ENCODE results near the gene HLX.

DNA sequence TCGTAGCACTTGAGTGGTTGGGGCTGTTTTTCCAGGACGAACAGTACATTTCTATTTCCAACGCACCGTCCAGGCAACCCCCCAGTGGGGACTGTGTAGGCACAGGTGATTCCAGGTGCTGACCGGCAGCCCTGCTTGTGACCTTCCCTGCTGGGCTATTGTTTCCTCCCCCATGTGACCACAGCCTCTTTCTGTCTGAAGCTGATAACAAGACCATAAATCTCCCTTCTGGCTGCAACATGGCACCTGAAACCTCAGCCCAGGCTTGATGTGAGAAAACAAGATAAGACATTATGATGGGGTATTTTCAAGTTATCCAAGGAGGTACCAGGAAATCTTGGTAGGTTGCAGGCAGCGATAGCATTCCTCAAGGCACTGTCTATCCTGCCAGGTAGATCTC is 48.2 kb downstream of the HLX start:
- TF ChIP-seq, protein P1, sequence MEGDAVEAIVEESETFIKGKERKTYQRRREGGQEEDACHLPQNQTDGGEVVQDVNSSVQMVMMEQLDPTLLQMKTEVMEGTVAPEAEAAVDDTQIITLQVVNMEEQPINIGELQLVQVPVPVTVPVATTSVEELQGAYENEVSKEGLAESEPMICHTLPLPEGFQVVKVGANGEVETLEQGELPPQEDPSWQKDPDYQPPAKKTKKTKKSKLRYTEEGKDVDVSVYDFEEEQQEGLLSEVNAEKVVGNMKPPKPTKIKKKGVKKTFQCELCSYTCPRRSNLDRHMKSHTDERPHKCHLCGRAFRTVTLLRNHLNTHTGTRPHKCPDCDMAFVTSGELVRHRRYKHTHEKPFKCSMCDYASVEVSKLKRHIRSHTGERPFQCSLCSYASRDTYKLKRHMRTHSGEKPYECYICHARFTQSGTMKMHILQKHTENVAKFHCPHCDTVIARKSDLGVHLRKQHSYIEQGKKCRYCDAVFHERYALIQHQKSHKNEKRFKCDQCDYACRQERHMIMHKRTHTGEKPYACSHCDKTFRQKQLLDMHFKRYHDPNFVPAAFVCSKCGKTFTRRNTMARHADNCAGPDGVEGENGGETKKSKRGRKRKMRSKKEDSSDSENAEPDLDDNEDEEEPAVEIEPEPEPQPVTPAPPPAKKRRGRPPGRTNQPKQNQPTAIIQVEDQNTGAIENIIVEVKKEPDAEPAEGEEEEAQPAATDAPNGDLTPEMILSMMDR (IDR thresholded peaks at IDR 0.05; ENCODE audit: low read depth, low read length), result no peak
- no peak for TF ChIP-seq POLR2A (IDR thresholded peaks at IDR 0.05; ENCODE audit: extremely low read depth, insufficient read length)
- no peak for TF ChIP-seq MYC (IDR thresholded peaks at IDR 0.05; ENCODE audit: low read depth, low read length)
- TF ChIP-seq, protein P2, sequence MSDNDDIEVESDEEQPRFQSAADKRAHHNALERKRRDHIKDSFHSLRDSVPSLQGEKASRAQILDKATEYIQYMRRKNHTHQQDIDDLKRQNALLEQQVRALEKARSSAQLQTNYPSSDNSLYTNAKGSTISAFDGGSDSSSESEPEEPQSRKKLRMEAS (IDR thresholded peaks at IDR 0.05; ENCODE audit: low read depth, low read length), result no peak

All from NB4 (cell line).